ENCODE data around the gene GID4. TPM values are rescaled to one million over a fixed set of nuclear protein-coding genes. Genes with fewer than 3 reads are reported as not detected.

The GID4 gene
- polyA plus RNA-seq, 3 donors = 4.1 to 6.0 (median 4.4) TPM

DNA sequence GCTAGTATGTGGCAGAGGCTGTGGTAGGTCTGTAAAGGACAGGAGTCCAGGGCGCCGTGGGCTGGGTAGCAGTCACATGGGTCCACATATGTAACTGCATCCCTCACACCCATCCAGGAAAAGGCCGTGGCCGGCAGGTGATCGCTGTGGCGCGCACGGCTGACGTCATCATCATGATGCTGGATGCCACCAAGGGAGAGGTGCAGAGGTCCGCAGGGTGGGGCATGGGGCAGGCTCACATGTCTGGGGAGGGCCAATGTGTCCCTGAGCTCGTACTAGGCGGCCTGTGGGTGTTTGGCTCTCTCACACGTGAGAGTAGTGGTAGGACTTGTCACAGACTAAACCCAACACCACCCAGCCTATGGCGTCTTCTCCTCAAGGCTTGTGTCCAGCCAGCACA is 60.3 kb downstream of the GID4 start:
- Histone ChIP-seq H3K4me2 (replicated peaks; ENCODE audit: extremely low read depth, low read length, poor library complexity, severe bottlenecking) (no peak overlapping the region), H3K4me3 (replicated peaks in 1 of 3; ENCODE audit: low read depth in 2 of 3, low read length in 3 of 3) (no peak overlapping the region), H3K27ac (ENCODE audit: low read depth in 1 of 2, low read length in 2 of 2) (no peak overlapping the region), H3K9me3 (replicated peaks in 1 of 2; ENCODE audit: control insufficient read depth in 1 of 2, insufficient read depth in 1 of 2, low read length in 2 of 2) (no peaks in the 10 kb centered on the region), H3K36me3 (replicated peaks in 1 of 2; ENCODE audit: control insufficient read depth in 1 of 2, insufficient read depth in 2 of 2, low read length in 2 of 2) (peaks cover 76 to 87% of the 10 kb centered on the region in 2 donors), H3K4me1 (ENCODE audit: control insufficient read depth in 1 of 2, insufficient read depth in 2 of 2, low read length in 2 of 2) (peaks cover 4 to 11% of the 10 kb centered on the region in 2 donors), H4K20me1 (ENCODE audit: insufficient read depth, low read length) (peaks cover 15% of the 10 kb centered on the region), H2AFZ (ENCODE audit: insufficient read depth, low read depth, low read length, poor library complexity, severe bottlenecking) (no peak overlapping the region), H3K27me3 (ENCODE audit: control insufficient read depth in 2 of 2, insufficient read depth in 2 of 2, low read length in 2 of 2) (no peaks in the 10 kb centered on the region), H3K79me2 (ENCODE audit: insufficient read depth, low read length) (no peaks in the 10 kb centered on the region), H3K9ac (ENCODE audit: insufficient read depth, low read length, poor library complexity, severe bottlenecking) (no peak overlapping the region)
- TF ChIP-seq, protein P1, sequence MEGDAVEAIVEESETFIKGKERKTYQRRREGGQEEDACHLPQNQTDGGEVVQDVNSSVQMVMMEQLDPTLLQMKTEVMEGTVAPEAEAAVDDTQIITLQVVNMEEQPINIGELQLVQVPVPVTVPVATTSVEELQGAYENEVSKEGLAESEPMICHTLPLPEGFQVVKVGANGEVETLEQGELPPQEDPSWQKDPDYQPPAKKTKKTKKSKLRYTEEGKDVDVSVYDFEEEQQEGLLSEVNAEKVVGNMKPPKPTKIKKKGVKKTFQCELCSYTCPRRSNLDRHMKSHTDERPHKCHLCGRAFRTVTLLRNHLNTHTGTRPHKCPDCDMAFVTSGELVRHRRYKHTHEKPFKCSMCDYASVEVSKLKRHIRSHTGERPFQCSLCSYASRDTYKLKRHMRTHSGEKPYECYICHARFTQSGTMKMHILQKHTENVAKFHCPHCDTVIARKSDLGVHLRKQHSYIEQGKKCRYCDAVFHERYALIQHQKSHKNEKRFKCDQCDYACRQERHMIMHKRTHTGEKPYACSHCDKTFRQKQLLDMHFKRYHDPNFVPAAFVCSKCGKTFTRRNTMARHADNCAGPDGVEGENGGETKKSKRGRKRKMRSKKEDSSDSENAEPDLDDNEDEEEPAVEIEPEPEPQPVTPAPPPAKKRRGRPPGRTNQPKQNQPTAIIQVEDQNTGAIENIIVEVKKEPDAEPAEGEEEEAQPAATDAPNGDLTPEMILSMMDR (IDR thresholded peaks at IDR 0.05) = no peak
- WGBS (ENCODE audit: insufficient coverage) = 98% methylated on average over 7 of the region's 14 CpGs
- intact Hi-C loops (cut with micrococcal nuclease) = no loop called here
- Mint-ChIP-seq H3K4me1 (peaks cover 11% of the 10 kb centered on the region), H3K9me3 (no peaks in the 10 kb centered on the region), H3K27ac (peak overlapping the region in 1 of 7 donors; percentile 13), H3K36me3 (peaks cover 74 to 86% of the 10 kb centered on the region in 2 donors), H3K4me3 (no peak overlapping the region), H3K27me3 (ENCODE audit: low read depth in 3 of 3) (no peaks in the 10 kb centered on the region)
- DNase-seq = no peak

DNA sequence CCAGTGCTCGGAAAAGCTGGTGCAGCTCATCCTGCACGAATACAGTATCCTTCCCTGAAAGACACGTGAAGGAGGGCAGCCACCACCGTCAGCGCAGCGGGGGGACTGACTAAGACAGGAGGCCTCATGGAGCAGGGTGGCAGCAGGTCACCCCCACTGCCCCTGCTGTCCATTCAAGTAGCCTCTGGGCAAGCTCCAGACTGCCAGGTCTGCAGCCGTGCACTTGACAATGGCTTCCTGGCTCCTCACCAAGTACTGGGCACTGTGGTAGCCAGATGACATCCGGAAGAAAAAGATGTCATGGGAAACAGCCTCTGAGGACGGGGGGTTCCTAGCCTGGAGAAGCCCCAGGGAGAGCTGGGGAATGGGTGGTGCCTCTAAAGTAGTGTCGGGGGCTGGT is 61.4 kb downstream of the GID4 start:
- H3K27ac ChIP-seq (ENCODE audit: low read depth in 1 of 2, low read length in 2 of 2) = no peak overlapping the region
- no peak overlapping the region for H2AFZ ChIP-seq (ENCODE audit: insufficient read depth, low read depth, low read length, poor library complexity, severe bottlenecking)
- no peaks in the 10 kb centered on the region for H3K27me3 ChIP-seq (ENCODE audit: control insufficient read depth in 2 of 2, insufficient read depth in 2 of 2, low read length in 2 of 2)
- H3K4me2 ChIP-seq (replicated peaks; ENCODE audit: extremely low read depth, low read length, poor library complexity, severe bottlenecking) = no peak overlapping the region
- peaks cover 80 to 93% of the 10 kb centered on the region in 2 donors for H3K36me3 ChIP-seq (replicated peaks in 1 of 2; ENCODE audit: control insufficient read depth in 1 of 2, insufficient read depth in 2 of 2, low read length in 2 of 2)
- Mint-ChIP-seq H3K27ac (peak overlapping the region in 1 of 7 donors; percentile 20), H3K9me3 (no peaks in the 10 kb centered on the region), H3K4me1 (peaks cover 11% of the 10 kb centered on the region), H3K36me3 (peaks cover 74 to 85% of the 10 kb centered on the region in 2 donors), H3K27me3 (ENCODE audit: low read depth in 3 of 3) (no peaks in the 10 kb centered on the region), H3K4me3 (no peak overlapping the region)
- H3K9me3 ChIP-seq (replicated peaks in 1 of 2; ENCODE audit: control insufficient read depth in 1 of 2, insufficient read depth in 1 of 2, low read length in 2 of 2) = no peaks in the 10 kb centered on the region
- 93% methylated on average over 9 of the region's 10 CpGs for WGBS (ENCODE audit: insufficient coverage)
- TF ChIP-seq, protein P1 (IDR thresholded peaks at IDR 0.05) = no peak
- peaks cover 15% of the 10 kb centered on the region for H4K20me1 ChIP-seq (ENCODE audit: insufficient read depth, low read length)
- H3K9ac ChIP-seq (ENCODE audit: insufficient read depth, low read length, poor library complexity, severe bottlenecking) = no peak overlapping the region
- no peak overlapping the region for H3K4me3 ChIP-seq (replicated peaks in 1 of 3; ENCODE audit: low read depth in 2 of 3, low read length in 3 of 3)
- no peaks in the 10 kb centered on the region for H3K79me2 ChIP-seq (ENCODE audit: insufficient read depth, low read length)
- DNase-seq = no peak
- H3K4me1 ChIP-seq (ENCODE audit: control insufficient read depth in 1 of 2, insufficient read depth in 2 of 2, low read length in 2 of 2) = peaks cover 4 to 11% of the 10 kb centered on the region in 2 donors
- intact Hi-C loops (cut with micrococcal nuclease) = no loop called here
